Skeletal muscle satellite cell (primary cell): ENCODE results near the gene PSMD11.

Experiments
- H3K27me3 ChIP-seq: 2 replicates; pipeline ENCODE4 v1.7.0; 2013; ENCODE audit warnings: low read length; ENCODE audit not compliant: control insufficient read depth, insufficient read depth
- H3K36me3 ChIP-seq: 2 replicates; pipeline ENCODE4 v1.7.0; 2013; ENCODE audit warnings: mild to moderate bottlenecking, control low read depth, low read length; ENCODE audit not compliant: insufficient read depth
- H3K4me1 ChIP-seq: 2 replicates; pipeline ENCODE4 v1.7.0; 2013; ENCODE audit warnings: low read length; ENCODE audit not compliant: control insufficient read depth, insufficient read depth
- H3K4me2 ChIP-seq: 2 replicates; pipeline ENCODE4 v1.7.0; 2013; ENCODE audit warnings: mild to moderate bottlenecking, low read length
- H3K4me3 ChIP-seq: 2 replicates; pipeline ENCODE4 v1.7.0; 2013; ENCODE audit warnings: low read length
- H3K9ac ChIP-seq: 2 replicates; pipeline ENCODE4 v1.7.0; 2013; ENCODE audit warnings: mild to moderate bottlenecking, low read depth, low read length, moderate library complexity
- H3K9me3 ChIP-seq: replicated peaks from 2 replicates; pipeline ENCODE4 v1.7.0; 2013; ENCODE audit warnings: mild to moderate bottlenecking, control low read depth, low read length

The PSMD11 gene

DNA sequence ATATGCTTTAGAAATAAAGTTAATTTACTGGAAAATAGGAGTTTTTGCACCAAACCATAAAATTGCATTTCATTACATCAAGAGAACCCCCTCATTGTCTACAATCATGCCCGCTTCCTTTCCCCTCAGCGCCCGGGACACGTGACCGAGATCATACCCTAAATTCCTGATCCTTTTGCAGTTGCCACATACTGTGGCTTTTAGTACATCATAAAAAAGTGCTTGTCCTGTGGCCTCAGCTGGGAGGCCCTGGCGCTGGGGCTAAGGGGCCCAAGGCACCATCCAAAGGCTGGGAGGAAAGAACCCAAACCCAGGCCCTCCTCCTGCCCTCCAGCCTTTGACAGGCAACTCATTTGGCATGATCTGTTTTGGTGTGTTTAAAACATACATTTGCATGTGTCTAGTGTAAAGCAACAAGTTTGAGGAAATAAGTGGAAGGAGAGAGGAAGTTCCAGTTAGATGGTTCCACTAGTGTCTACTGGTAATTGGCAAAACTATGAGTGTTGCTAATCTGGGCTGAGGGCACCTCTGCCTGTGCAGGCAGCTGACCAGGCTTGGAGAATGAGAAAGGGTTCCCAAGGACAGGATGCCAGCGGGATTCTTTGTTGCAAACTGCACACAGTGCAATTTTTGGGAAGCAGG, 48.5 kb downstream of the PSMD11 start:
- H3K9me3 ChIP-seq = no peaks in the 10 kb centered on the region
- peaks cover 54% of the 10 kb centered on the region for H3K4me1 ChIP-seq
- H3K4me3 ChIP-seq = no peak overlapping the region

GRCh38 chr17:32493571-32493970, 49.3 kb downstream of the PSMD11 start:
- no peak overlapping the region for H3K4me3 ChIP-seq
- no peaks in the 10 kb centered on the region for H3K27me3 ChIP-seq
- no peaks in the 10 kb centered on the region for H3K9me3 ChIP-seq
- no peak overlapping the region for H3K9ac ChIP-seq
- peaks cover 56% of the 10 kb centered on the region for H3K4me1 ChIP-seq
- peaks cover 12% of the 10 kb centered on the region for H3K36me3 ChIP-seq
- H3K4me2 ChIP-seq = no peak overlapping the region

More for the DNA sequence above, 48.5 kb downstream of the PSMD11 start:
- Histone ChIP-seq H3K27me3 (no peaks in the 10 kb centered on the region), H3K36me3 (peaks cover 12% of the 10 kb centered on the region), H3K9ac (no peak overlapping the region), H3K4me2 (no peak overlapping the region)

GRCh38 chr17:32493976-32494513, 49.7 kb downstream of the PSMD11 start:
- Histone ChIP-seq H3K36me3 (peaks cover 11% of the 10 kb centered on the region), H3K4me1 (peaks cover 56% of the 10 kb centered on the region), H3K4me3 (no peak overlapping the region), H3K4me2 (peak overlapping the region; percentile 45), H3K9me3 (no peaks in the 10 kb centered on the region), H3K9ac (no peak overlapping the region), H3K27me3 (no peaks in the 10 kb centered on the region)

- peaks cover 52% of the 10 kb centered on the region for H3K4me1 ChIP-seq
- H3K9me3 ChIP-seq = no peaks in the 10 kb centered on the region
- H3K36me3 ChIP-seq = peaks cover 4% of the 10 kb centered on the region
- H3K9ac ChIP-seq = no peak overlapping the region
- H3K27me3 ChIP-seq = no peaks in the 10 kb centered on the region
- H3K4me3 ChIP-seq = peak overlapping the region; percentile 39
- peak overlapping the region; percentile 45 for H3K4me2 ChIP-seq
Observed at GRCh38 chr17:32494621-32495358, 50.5 kb downstream of the PSMD11 start.

DNA sequence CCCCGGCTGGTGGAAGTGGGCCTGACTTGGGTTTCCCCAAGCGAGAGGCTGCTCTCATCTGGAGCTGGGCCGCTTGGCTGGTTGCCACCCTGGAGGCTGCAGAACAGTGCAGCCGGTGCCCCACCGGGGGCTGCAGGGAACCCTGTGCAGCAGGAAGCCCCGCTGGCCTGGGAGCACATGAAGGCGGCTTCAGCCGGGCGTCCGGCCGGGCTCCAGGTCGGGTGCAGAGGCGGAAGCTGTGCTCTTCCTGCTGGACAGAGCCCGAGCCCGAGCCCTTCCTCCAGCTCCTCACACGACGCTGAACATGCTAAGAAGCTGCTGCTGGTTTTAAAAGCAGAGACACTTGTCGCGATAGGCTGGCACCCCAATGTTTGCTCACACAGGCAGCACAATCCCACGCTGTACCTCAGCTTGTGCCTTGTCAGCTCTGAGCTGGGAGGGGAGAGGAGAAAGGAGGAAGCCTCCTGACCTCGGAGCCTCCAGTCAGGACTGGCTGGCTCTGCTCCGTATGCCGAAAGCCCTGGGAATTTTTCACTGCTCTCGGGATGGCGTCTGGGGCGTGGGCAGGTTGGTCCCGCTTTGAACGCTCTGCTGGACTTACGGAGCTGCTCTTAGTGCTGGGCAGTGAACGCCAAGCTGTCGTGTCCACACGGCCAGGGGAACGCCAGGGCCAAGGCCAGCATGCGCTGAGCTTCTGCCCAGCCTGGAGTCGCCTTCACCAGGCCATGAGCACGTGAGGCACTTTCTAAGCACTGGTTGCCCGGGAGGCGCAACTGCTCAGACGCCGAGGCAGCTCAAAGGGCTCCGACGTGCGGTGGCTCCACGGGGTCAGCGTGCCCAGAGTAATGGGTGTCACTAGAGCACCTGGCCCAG, 51.3 kb downstream of the PSMD11 start:
- Histone ChIP-seq H3K4me1 (peaks cover 52% of the 10 kb centered on the region), H3K4me2 (peak overlapping the region; percentile 45), H3K27me3 (no peaks in the 10 kb centered on the region), H3K36me3 (no peaks in the 10 kb centered on the region), H3K9ac (peak overlapping the region; percentile 56), H3K4me3 (peak overlapping the region; percentile 31), H3K9me3 (no peaks in the 10 kb centered on the region)

GRCh38 chr17:32496395-32497073, 52.2 kb downstream of the PSMD11 start:
- Histone ChIP-seq H3K27me3 (no peaks in the 10 kb centered on the region), H3K4me3 (peak overlapping the region; percentile 27), H3K36me3 (no peaks in the 10 kb centered on the region), H3K4me2 (peak overlapping the region; percentile 45), H3K9ac (peak overlapping the region; percentile 56), H3K4me1 (peaks cover 52% of the 10 kb centered on the region), H3K9me3 (no peaks in the 10 kb centered on the region)

DNA sequence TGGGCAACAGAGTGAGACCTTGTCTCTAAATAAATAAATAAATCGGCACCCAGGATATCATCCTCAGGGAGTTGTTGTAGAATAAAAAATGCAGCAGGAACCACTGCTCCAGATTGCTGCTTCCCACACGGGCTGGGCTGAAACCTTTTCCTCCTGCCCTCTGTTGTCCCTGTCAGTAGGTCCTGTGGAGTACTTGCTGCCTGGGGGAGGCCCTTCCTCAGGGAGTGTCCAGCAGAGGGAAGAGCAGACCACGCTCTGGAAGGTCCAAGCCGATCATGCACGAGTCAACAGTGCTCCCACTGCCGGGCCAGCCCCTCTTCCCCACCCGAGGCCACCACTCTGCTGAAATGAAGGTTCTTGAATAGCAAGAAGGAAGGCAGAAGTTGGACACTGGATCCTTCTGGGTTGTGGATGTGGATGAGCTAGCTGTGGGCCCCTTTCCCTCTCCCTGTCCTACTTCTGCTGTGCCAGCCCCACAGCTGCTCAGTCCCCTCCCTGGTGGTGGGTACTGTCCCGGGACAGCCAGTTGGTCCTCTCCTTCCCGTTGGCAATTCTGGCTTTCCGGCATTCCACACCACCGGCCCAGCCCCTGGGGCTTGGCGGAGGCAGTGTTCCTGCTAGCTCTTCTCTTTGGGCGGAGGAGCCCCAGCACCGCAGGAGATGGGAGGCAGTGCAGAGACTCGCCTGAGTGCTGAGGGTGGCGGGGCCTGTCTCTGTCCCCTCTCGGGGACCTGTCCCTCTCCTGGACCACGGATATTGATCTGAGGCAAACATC, 53.3 kb downstream of the PSMD11 start:
- H3K36me3 ChIP-seq = no peaks in the 10 kb centered on the region
- no peaks in the 10 kb centered on the region for H3K9me3 ChIP-seq
- no peak overlapping the region for H3K4me3 ChIP-seq
- H3K4me2 ChIP-seq = peak overlapping the region; percentile 45
- no peaks in the 10 kb centered on the region for H3K27me3 ChIP-seq
- peak overlapping the region; percentile 55 for H3K9ac ChIP-seq
- peaks cover 49% of the 10 kb centered on the region for H3K4me1 ChIP-seq

GRCh38 chr17:32498391-32498790, 54.1 kb downstream of the PSMD11 start:
- Histone ChIP-seq H3K27me3 (no peaks in the 10 kb centered on the region), H3K4me1 (peaks cover 57% of the 10 kb centered on the region)

GRCh38 chr17:32502013-32502412, 57.7 kb downstream of the PSMD11 start:
- Histone ChIP-seq H3K4me1 (peaks cover 49% of the 10 kb centered on the region), H3K9ac (no peak overlapping the region), H3K4me2 (no peak overlapping the region), H3K9me3 (no peaks in the 10 kb centered on the region), H3K4me3 (no peak overlapping the region), H3K27me3 (no peaks in the 10 kb centered on the region), H3K36me3 (no peaks in the 10 kb centered on the region)

More at GRCh38 chr17:32498391-32498790, 54.1 kb downstream of the PSMD11 start:
- Histone ChIP-seq H3K4me3 (no peak overlapping the region), H3K9me3 (no peaks in the 10 kb centered on the region), H3K9ac (peak overlapping the region; percentile 55), H3K4me2 (no peak overlapping the region), H3K36me3 (no peaks in the 10 kb centered on the region)

- Histone ChIP-seq H3K27me3 (no peaks in the 10 kb centered on the region), H3K4me2 (peak overlapping the region; percentile 67), H3K4me1 (peaks cover 42% of the 10 kb centered on the region), H3K4me3 (peak overlapping the region; percentile 5), H3K9ac (peak overlapping the region; percentile 31), H3K36me3 (no peaks in the 10 kb centered on the region), H3K9me3 (no peaks in the 10 kb centered on the region)
Observed at GRCh38 chr17:32502710-32503109, 58.4 kb downstream of the PSMD11 start.
